ENCODE measurements around the gene MYL4.
A peak's percentile ranks its signal among the peaks of the same experiment; 100 is the strongest.
"Not testable (repeated sequence)": the region's sequence is repeated elsewhere in the genome, so short reads cannot be mapped to it uniquely, and the experiment has no call there.

Gene MYL4

GRCh38 chr17:47243737-47244598 is 34.8 kb downstream of the MYL4 start:
- DNase-seq (ENCODE audit: low read depth), result no peak

DNA sequence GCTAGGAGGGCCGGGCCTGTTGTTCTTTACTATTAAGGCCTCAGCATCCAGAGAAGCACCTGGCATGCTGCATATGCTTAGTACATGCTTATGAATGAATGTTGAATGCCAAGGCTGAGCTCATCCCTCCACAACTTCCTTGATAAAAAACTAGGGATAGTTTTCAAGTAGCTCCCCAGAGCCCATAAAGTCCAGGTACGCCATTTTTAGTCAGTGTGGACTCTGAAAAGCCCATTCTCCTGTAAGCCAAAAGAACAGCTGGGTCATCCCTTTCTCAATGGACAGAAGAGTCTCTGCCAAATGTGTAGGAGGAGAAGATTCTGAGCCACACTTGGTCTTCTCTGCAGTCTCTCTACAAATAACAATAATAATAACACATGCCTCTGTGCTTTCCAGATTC is 35.5 kb downstream of the MYL4 start:
- no peak for DNase-seq (ENCODE audit: low read depth)

GRCh38 chr17:47246120-47246519 is 37.0 kb downstream of the MYL4 start:
- no peak for DNase-seq (ENCODE audit: low read depth)

- DNase-seq (ENCODE audit: low read depth), result no peak
These were observed 41.7 kb downstream of the MYL4 start for GRCh38 chr17:47250855-47251254.

DNA sequence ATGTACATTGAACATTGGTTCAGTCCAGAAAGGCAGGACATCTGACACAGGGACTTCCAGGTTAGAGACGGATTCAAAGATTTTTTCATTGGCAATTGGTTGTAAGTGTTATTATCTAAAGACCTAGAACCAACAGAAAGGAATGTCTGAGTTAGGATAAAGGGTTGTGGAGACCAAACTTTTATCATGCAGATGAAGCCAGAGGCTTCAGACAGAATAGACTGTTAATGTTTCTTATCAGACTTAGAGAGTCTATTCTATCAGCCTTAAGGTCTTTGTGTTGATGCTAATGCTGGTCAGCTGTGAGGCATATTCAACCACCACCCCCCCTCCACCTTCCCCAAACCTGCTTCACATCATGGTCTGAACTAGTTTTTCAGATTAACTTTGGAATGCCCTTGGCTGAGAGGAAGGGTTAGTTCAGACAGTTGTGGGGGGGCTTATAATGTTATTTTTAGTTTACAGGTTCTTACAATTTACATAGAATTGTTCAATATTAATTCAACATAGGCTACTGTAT is 42.3 kb downstream of the MYL4 start:
- no peak for DNase-seq (ENCODE audit: low read depth)

GRCh38 chr17:47252209-47252608 is 43.1 kb downstream of the MYL4 start:
- no peak for DNase-seq (ENCODE audit: low read depth)

DNA sequence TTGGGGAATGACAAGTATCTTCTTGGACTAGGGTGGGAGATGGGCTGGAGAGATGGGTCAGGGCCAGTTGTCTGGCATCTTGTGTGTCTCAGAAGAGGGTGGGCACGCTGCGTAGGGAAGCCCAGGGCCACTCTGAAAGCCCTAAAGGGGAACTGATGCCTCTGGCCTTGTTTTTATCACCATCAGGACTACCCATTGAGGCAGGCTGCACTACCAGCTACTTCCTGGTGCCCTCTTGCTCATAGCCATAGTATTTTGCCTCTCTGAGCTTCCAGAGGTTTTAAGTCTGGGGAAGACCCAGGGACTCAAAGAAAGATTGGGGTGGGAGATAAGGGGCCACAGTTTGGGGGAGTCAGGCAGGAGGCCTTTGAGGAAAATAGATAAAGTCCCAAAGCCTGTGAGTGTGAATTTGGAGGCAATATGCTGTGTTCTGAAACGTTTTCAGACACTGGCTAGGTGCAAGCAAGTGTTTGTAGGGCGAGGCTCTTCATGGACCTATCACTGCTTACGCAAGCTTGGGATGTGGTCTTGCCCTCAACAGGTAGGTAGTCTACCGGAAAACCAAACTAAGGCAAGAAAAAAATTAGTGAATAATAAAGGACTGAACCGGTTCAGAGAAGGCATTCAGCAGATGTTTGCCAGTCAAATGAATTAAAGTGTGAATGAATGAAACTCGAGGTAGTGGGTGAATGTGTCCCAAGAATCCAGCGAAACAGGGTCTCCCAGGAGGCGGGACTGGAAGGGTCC is 43.8 kb downstream of the MYL4 start:
- DNase-seq (ENCODE audit: low read depth), result no peak

- DNase-seq (ENCODE audit: low read depth), result no peak
These were observed 44.6 kb downstream of the MYL4 start, which contains the start of gene ITGB3 for GRCh38 chr17:47253541-47254402. Gene ITGB3 (plus strand): TSS chr17:47253827. CDS start chr17:47253862, 35 bp downstream.

- DNase-seq (ENCODE audit: low read depth), result no peak
These were observed 45.3 kb downstream of the MYL4 start for GRCh38 chr17:47254403-47254943.

DNA sequence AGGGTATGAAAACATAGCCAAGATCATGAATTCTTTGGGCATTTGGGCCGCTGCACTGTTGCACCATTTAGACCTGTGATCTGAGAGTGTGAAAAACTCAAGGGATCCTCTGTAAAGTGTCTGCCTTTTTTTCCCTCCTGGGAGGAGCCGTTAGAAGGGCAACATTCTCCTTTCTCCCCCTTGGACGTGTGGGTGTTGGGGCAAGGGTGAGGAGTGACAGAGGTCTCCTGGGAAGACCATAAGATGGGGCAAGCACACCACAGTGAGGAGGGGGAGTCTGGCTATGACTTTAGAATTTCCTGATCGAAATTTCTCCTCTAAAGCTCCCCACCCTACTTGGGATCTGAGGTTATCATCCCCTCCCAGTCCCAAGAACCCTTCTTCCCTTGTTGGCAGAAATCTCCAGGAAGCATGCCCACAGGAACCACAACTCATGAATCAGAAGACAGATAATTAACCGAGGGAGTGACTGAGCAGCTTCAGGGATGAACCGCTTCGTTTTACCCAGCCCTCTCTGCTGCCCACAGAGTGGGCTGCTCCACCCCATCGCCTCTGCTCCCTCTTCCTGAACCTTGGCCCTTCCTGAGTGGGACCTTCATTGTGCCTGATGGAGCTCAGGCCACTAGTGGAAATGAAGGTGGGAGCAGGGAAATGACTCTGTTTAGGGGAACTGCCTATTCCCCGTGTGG is 48.6 kb downstream of the MYL4 start:
- DNase-seq (ENCODE audit: low read depth), result peak; percentile 82

GRCh38 chr17:47262586-47262985 is 53.4 kb downstream of the MYL4 start:
- no peak for DNase-seq (ENCODE audit: low read depth)

GRCh38 chr17:47264166-47264565 is 55.0 kb downstream of the MYL4 start:
- no peak for DNase-seq (ENCODE audit: low read depth)

DNA sequence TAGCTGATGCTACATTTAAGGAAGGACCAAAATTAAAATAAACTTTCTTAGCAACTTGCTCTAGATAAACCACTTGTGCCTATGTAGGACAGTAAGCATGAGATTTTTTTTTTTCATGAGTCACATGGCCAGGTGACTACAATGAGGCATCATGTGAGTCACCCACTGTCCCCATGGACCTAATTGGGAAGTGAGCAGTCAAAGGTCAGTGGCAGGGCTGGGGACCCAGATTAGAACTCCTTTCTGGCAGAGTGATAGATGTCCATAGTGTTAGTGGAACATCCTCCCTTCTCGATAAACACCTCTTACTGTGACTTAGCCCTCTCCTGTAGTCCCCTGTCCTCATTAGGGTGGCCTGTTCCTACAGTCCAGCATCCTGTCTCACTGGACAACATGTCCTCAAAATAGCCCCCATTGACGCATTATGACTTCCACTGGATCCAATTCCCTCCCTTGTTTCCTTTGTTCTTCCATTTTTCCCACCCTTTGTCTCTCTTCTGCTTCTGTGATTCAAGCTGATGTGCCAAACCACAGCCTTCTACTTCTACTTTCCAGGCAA is 56.9 kb downstream of the MYL4 start:
- peak; percentile 40 for DNase-seq (ENCODE audit: low read depth)

DNA sequence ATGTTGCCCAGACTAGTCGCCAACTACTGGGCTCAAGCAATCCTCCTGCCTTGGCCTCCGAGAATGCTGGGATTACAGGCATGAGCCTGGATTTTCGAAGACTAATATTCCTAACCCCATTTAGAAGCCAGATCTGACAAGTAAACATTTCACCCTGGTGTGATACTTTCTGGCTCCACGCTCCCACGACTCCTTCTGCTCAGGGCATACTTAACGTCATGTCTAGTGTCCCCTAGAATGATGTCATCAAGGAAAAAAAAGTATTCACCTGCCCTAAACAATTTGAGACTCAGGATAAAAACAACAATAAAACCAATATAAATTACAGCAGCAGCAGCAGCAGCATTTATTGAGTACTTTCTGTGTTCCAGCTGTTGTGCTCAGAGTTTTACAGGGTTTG is 57.6 kb downstream of the MYL4 start:
- DNase-seq (ENCODE audit: low read depth), result no peak

GRCh38 chr17:47267354-47267828 is 58.2 kb downstream of the MYL4 start:
- peak; percentile 90 for DNase-seq (ENCODE audit: low read depth)

DNA sequence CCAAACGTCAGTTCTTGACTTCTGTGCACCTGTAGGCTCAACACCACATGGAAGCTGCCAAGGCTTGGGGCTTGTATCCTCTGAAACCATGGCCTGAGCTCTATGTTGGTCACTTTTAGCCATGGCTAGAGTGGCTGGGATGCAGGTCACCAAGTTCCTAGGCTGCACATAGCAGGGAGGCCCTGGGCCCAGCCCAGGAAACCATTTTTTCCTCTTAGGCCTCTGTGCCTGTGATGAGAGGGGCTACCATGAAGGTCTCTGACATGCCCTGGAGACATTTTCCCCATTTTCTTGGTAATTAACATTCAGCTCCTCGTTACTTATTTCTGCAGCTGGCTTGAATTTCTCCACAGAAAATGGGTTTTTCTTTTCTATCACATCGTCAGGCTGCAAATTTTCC is 59.8 kb downstream of the MYL4 start:
- DNase-seq (ENCODE audit: low read depth), result not testable (repeated sequence)

- DNase-seq (ENCODE audit: low read depth), result not testable (repeated sequence)
These were observed 60.6 kb downstream of the MYL4 start for GRCh38 chr17:47269561-47270280.

DNA sequence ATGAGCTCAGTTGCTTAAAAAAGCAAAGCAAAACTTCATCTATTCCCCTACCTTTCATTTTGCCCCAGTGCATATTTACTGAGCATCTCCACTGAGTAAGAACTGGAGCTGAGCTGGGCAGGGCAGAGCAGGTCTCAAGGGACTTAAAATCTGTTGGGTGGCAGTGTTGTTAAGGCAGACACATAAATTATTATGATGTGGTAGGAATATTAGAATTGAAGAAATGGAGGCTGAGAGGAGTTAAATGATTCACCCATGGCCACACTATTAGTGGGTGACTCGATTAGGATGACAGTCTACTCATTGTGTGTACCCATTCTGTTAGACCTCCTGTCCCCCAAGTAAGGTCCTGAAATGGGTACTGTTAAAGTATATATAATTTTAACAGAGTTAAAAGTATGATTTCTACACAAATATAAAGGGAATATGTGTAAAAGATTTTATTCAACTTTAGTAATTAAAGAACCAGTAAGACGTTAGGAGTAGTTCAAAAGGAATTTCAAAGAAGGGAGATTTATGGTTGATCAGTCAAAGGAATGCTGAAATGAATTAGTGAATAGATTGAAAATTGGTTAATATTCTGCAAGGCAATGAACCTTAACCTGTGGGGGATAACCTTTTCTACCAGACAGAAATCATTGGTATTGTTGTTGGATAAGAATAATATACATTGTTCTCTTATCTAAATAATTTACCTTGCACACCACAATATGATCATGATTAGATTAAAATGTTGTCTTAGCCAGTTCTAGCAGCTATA is 62.0 kb downstream of the MYL4 start:
- DNase-seq (ENCODE audit: low read depth), result no peak

DNA sequence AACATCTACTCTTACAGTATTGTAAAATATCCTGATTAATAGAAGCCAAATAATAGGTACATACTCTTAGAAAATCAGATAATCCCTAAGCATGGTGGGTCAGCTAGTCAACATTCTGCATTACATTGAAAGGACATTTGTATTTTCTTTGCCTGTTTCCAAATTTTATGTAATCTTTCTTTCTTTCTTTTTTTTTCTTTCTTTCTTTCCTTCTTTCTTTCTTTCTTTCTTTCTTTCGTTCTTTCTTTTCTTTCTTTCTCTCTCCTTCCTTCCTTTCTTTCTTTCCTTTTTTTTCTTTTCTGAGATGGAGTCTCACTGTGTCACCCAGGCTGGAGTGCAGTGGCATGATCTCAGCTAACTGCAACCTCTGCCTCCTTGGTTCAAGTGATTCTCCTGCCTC is 63.3 kb downstream of the MYL4 start:
- no peak for DNase-seq (ENCODE audit: low read depth)
